Tibial nerve (tissue), 3 donors: ENCODE results near the gene SOCS6.

Experiments
- CTCF ChIP-seq, 5 experiments: fragments of 200-600 bp in 3 of 5; fragments of 450-650 bp in 2 of 5; sonication (generic) in 3 of 5; IDR thresholded peaks; one replicate each; pipeline ENCODE4 v1.5.1; 2016 to 2019; ENCODE audit warnings: antibody characterized with exemption in 5 of 5, mild to moderate bottlenecking in 3 of 5, moderate library complexity in 2 of 5
- POLR2A ChIP-seq, 2 donors: fragments of 450-650 bp; IDR thresholded peaks; one replicate each; pipeline ENCODE4 v1.6.1; 2017; ENCODE audit warnings: antibody characterized with exemption in 2 of 2, mild to moderate bottlenecking in 2 of 2, moderate library complexity in 2 of 2

- no peak for TF ChIP-seq CTCF (IDR thresholded peaks at IDR 0.05)
- no peak for TF ChIP-seq POLR2A (IDR thresholded peaks at IDR 0.05)
Measured at GRCh38 chr18:70289351-70290312, 787 bp downstream of the SOCS6 start.
